SU-DHL-6 (cell line): ENCODE results near the gene GOLGA8M.
"Not testable (repeated sequence)": the region's sequence is repeated elsewhere in the genome, so short reads cannot be mapped to it uniquely, and the experiment has no call there.

Source experiments
- H2AFZ ChIP-seq: fragments of 200-600 bp; sonication (generic); 2 replicates; pipeline ENCODE4 v1.6.1; 2014; ENCODE audit warnings: low read depth, mild to moderate bottlenecking, moderate library complexity, mixed read lengths, antibody characterized with exemption, low read length; ENCODE audit not compliant: severe bottlenecking
- H3F3A ChIP-seq: fragments of 200-600 bp; shearing (Covaris generic); 2 replicates; pipeline ENCODE4 v1.6.0; 2016; ENCODE audit warnings: antibody characterized with exemption, mild to moderate bottlenecking; ENCODE audit not compliant: insufficient read depth
- H3K27ac ChIP-seq: fragments of 200-600 bp; sonication (generic); 2 replicates; pipeline ENCODE4 v1.5.1; 2016; ENCODE audit warnings: low read depth, mild to moderate bottlenecking, low read length, moderate library complexity, mixed read lengths
- H3K27me3 ChIP-seq: fragments of 200-600 bp; sonication (generic), shearing (Covaris generic); 2 replicates; pipeline ENCODE4 v1.6.0; 2014; ENCODE audit warnings: mild to moderate bottlenecking, low read length
- H3K36me3 ChIP-seq: fragments of 200-600 bp; sonication (generic); 2 replicates; pipeline ENCODE4 v1.6.1; 2014; ENCODE audit warnings: mild to moderate bottlenecking, low read length, mixed read lengths
- H3K4me2 ChIP-seq: fragments of 300-600, 200-600 bp; shearing (Covaris generic), sonication (generic); 2 replicates; pipeline ENCODE4 v1.6.0; 2014; ENCODE audit warnings: low read length, low read depth, mild to moderate bottlenecking; ENCODE audit not compliant: poor library complexity, severe bottlenecking
- H3K4me3 ChIP-seq: fragments of 200-600 bp; sonication (generic); 2 replicates; pipeline ENCODE4 v1.5.1; 2014; ENCODE audit warnings: antibody characterized with exemption, low read length, mild to moderate bottlenecking, mixed read lengths; ENCODE audit not compliant: insufficient read depth, poor library complexity, severe bottlenecking
- H3K79me2 ChIP-seq: fragments of 200-600 bp; sonication (generic); 2 replicates; pipeline ENCODE4 v1.6.1; 2014; ENCODE audit warnings: mild to moderate bottlenecking, low read length, moderate library complexity; ENCODE audit not compliant: insufficient read depth
- H3K9ac ChIP-seq: fragments of 200-600 bp; sonication (generic); 2 replicates; pipeline ENCODE4 v1.7.0; 2014; ENCODE audit warnings: mild to moderate bottlenecking, low read length
- H3K9me2 ChIP-seq: fragments of 200-600 bp; sonication (generic); replicated peaks from 2 replicates; pipeline ENCODE4 v1.6.1; 2014; ENCODE audit warnings: low read length; ENCODE audit not compliant: insufficient read depth
- H3K9me3 ChIP-seq: fragments of 200-600 bp; sonication (generic); 2 replicates; pipeline ENCODE4 v1.6.1; 2014; ENCODE audit warnings: low read length, mixed read lengths; ENCODE audit not compliant: insufficient read depth
- H4K20me1 ChIP-seq: fragments of 200-600 bp; sonication (generic); 2 replicates; pipeline ENCODE4 v1.6.1; 2014; ENCODE audit warnings: low read depth, mild to moderate bottlenecking, antibody characterized with exemption, low read length, moderate library complexity, mixed read lengths

GOLGA8M gene

GRCh38 chr15:28712270-28712669, at the start of gene GOLGA8M:
GOLGA8M (minus strand) TSS chr15:28712421; CDS start chr15:28712323, 98 bp downstream.
- H3K36me3 ChIP-seq, H4K20me1 ChIP-seq, H3K27ac ChIP-seq, H3K4me3 ChIP-seq, H3K9ac ChIP-seq, H3K79me2 ChIP-seq, H2AFZ ChIP-seq, H3K4me2 ChIP-seq, H3K27me3 ChIP-seq, H3F3A ChIP-seq, H3K9me3 ChIP-seq, H3K9me2 ChIP-seq: not testable (repeated sequence)

GRCh38 chr15:28742890-28743289, 30.7 kb upstream of the GOLGA8M start:
- not testable (repeated sequence) for H3F3A ChIP-seq, H3K27me3 ChIP-seq, H2AFZ ChIP-seq, H4K20me1 ChIP-seq, H3K9me2 ChIP-seq, H3K79me2 ChIP-seq, H3K9ac ChIP-seq, H3K4me3 ChIP-seq, H3K36me3 ChIP-seq, H3K27ac ChIP-seq, H3K4me2 ChIP-seq, H3K9me3 ChIP-seq

GRCh38 chr15:28738590-28739292, 26.5 kb upstream of the GOLGA8M start:
- Histone ChIP-seq H3K9ac (0 out of 2 replicates have a peak overlapping the region, but pooled peaks have one; percentile 20), H3K4me2 (peak overlapping the region; percentile 27)
- not testable (repeated sequence) for H3K9me2 ChIP-seq, H4K20me1 ChIP-seq, H3K9me3 ChIP-seq, H3K79me2 ChIP-seq, H3F3A ChIP-seq, H3K36me3 ChIP-seq, H3K4me3 ChIP-seq, H3K27me3 ChIP-seq, H2AFZ ChIP-seq, H3K27ac ChIP-seq

GRCh38 chr15:28738200-28738561, 26.0 kb upstream of the GOLGA8M start:
- H3K4me2 ChIP-seq: peak overlapping the region; percentile 27

GRCh38 chr15:28737521-28738199, 25.4 kb upstream of the GOLGA8M start:
- not testable (repeated sequence) for H4K20me1 ChIP-seq, H3F3A ChIP-seq, H3K4me3 ChIP-seq, H3K9me2 ChIP-seq, H3K4me2 ChIP-seq, H3K36me3 ChIP-seq, H3K27ac ChIP-seq, H3K9ac ChIP-seq, H2AFZ ChIP-seq, H3K27me3 ChIP-seq, H3K79me2 ChIP-seq, H3K9me3 ChIP-seq

More at GRCh38 chr15:28738200-28738561, 26.0 kb upstream of the GOLGA8M start:
- H3K79me2 ChIP-seq, H2AFZ ChIP-seq, H3K9me3 ChIP-seq, H3F3A ChIP-seq, H3K27ac ChIP-seq, H3K27me3 ChIP-seq, H3K9me2 ChIP-seq, H4K20me1 ChIP-seq, H3K4me3 ChIP-seq, H3K36me3 ChIP-seq: not testable (repeated sequence)
- H3K9ac ChIP-seq: 0 out of 2 replicates have a peak overlapping the region, but pooled peaks have one; percentile 20

- H4K20me1 ChIP-seq, H3K9ac ChIP-seq, H3K36me3 ChIP-seq, H3K27me3 ChIP-seq, H3K9me2 ChIP-seq, H3K9me3 ChIP-seq, H3K4me3 ChIP-seq, H3K79me2 ChIP-seq, H3K27ac ChIP-seq, H3F3A ChIP-seq, H2AFZ ChIP-seq: not testable (repeated sequence)
- peak overlapping the region; percentile 22 for H3K4me2 ChIP-seq
Observed at GRCh38 chr15:28728061-28728460, 15.8 kb upstream of the GOLGA8M start.

- not testable (repeated sequence) for H3K79me2 ChIP-seq, H4K20me1 ChIP-seq, H3K36me3 ChIP-seq, H3K4me2 ChIP-seq, H2AFZ ChIP-seq, H3K27ac ChIP-seq, H3K9ac ChIP-seq, H3K4me3 ChIP-seq, H3K27me3 ChIP-seq, H3F3A ChIP-seq, H3K9me3 ChIP-seq, H3K9me2 ChIP-seq
Observed at GRCh38 chr15:28727026-28727425, 14.8 kb upstream of the GOLGA8M start.
